HFFc6 (cell line): ENCODE data around the gene BCL2L12. TPM values are rescaled to one million over a fixed set of nuclear protein-coding genes. Genes with fewer than 3 reads are reported as not detected.
A peak's percentile ranks its signal among the peaks of the same experiment; 100 is the strongest.

Experiments used
- DNase-seq: peaks from one replicate; pipeline ENCODE4 v3.0.0-alpha.2; 2018
- H3K27ac Mint-ChIP-seq: 2 replicates; pipeline ENCODE4 v1.8.0; 2020; ENCODE audit warnings: mild to moderate bottlenecking, mixed read lengths
- H3K27me3 Mint-ChIP-seq: 2 replicates; pipeline ENCODE4 v1.8.0; 2021; ENCODE audit warnings: mild to moderate bottlenecking, moderate library complexity, mixed read lengths; ENCODE audit not compliant: insufficient read depth
- H3K36me3 Mint-ChIP-seq: 2 replicates; pipeline ENCODE4 v1.8.0; 2021; ENCODE audit warnings: low read depth, mixed read lengths
- H3K4me1 Mint-ChIP-seq: 2 replicates; pipeline ENCODE4 v1.8.0; 2020; ENCODE audit warnings: low read depth, mixed read lengths
- H3K4me3 Mint-ChIP-seq: 2 replicates; pipeline ENCODE4 v1.8.0; 2020; ENCODE audit warnings: mild to moderate bottlenecking, moderate library complexity, mixed read lengths
- H3K9me3 Mint-ChIP-seq: 2 replicates; pipeline ENCODE4 v1.8.0; 2020; ENCODE audit warnings: mild to moderate bottlenecking, mixed read lengths
- total RNA-seq, 6 experiments: library from RNA; stranded (reverse); fragmentation: NEBNext Ultra II Directional; extraction: Animal tissue kit (Norgen Biotek cat#: 25700); gene quantifications; 2 replicates in 1 of 6; 3 replicates in 5 of 6; pipeline ENCODE4 v1.2.3, GENCODE V29; 2021
- TF ChIP-seq, protein P1 (sequence below): fragments of 200-600 bp; sonication (generic); IDR thresholded peaks from 2 replicates; pipeline ENCODE4 v1.5.0; 2021; ENCODE audit warnings: antibody characterized with exemption, mild to moderate bottlenecking

Gene BCL2L12
- total RNA-seq, 6 experiments from 2014 or later: 23.9 to 34.2 (median 33.4) TPM

DNA sequence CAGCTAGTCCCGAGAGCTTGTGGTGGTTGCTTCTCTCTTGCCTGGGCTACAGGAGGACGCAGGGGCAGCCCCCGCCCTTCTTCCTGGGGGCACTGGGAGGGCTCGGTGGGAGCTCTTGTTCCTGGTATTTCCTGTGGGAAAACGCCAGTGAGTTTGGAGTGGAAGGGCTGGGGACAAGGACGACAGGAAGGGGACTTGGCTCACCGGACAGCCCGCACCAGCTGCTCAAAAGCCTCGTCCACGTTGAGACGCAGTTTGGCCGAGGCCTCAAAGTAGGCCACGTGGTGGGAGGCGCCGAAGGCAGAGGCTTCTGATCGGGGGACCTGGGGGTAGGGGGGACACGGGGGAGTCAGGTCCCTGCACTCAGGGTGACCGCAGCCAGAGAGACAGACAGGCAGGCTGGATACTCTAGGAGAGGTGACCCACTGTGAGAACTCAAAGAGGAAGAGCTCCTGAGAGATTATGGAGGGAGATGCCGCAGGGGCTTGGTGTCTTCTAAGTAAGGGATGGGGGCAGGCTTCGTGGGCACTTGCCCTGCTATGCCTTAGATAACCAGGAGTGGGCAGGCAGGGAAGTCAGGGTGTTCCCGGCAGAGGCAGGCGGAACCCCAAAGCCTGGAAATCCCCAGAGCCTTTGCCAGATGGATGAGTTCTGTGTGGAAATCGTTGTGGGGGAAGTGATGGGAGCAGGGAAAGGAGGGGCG lies 30.1 kb upstream of the BCL2L12 start:
- H3K4me1 Mint-ChIP-seq: peaks cover 37% of the 10 kb centered on the region

DNA sequence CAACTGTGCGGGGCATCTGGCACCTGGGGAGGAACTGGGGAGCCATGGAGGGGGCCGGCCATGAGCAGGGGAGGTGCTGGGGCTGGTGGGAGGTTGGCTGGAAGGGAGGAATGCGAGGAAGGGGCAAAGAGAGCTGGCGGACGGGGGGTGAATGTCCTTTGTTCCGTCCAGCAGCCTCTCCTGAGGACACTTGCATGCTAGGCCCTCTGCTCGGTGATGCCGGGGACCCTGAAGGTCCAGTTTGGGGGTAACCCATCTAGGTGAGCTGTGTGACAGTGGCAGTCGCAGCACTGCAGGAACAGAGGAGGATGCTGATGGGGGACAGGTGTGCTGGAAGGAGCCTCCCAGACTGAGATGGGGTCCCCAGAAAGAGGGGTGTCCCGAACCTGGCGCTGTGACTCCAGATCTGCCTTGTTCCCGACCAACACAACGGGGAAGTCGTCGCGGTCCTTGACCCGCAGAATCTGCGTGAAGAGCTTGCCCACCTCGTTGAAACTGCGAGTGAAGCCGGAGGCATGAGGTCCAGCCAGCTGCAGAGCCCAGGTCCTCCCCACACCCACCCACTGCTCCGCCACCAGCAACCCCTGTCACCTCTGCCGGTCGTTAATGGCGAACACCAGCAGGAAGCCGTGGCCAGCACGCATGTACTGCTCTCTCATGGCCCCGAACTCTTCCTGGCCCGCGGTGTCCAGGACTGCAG lies 29.4 kb upstream of the BCL2L12 start:
- Mint-ChIP-seq H3K27me3 (peaks cover 11% of the 10 kb centered on the region), H3K9me3 (no peaks in the 10 kb centered on the region), H3K36me3 (peaks cover 7% of the 10 kb centered on the region; the same call in 1 of the 2 replicates), H3K4me3 (peak overlapping the region; percentile 7; the same call in 1 of the 2 replicates), H3K4me1 (peaks cover 39% of the 10 kb centered on the region), H3K27ac (peak overlapping the region; percentile 53; the same call in 1 of the 2 replicates)
- DNase-seq: no peak
- TF ChIP-seq, protein P1, sequence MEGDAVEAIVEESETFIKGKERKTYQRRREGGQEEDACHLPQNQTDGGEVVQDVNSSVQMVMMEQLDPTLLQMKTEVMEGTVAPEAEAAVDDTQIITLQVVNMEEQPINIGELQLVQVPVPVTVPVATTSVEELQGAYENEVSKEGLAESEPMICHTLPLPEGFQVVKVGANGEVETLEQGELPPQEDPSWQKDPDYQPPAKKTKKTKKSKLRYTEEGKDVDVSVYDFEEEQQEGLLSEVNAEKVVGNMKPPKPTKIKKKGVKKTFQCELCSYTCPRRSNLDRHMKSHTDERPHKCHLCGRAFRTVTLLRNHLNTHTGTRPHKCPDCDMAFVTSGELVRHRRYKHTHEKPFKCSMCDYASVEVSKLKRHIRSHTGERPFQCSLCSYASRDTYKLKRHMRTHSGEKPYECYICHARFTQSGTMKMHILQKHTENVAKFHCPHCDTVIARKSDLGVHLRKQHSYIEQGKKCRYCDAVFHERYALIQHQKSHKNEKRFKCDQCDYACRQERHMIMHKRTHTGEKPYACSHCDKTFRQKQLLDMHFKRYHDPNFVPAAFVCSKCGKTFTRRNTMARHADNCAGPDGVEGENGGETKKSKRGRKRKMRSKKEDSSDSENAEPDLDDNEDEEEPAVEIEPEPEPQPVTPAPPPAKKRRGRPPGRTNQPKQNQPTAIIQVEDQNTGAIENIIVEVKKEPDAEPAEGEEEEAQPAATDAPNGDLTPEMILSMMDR: no peak

More for the DNA sequence above, 30.1 kb upstream of the BCL2L12 start:
- Mint-ChIP-seq H3K27me3 (peaks cover 5% of the 10 kb centered on the region), H3K4me3 (peak overlapping the region; percentile 17; the same call in 1 of the 2 replicates), H3K9me3 (no peaks in the 10 kb centered on the region), H3K27ac (peak overlapping the region; percentile 53), H3K36me3 (peaks cover 7% of the 10 kb centered on the region; the same call in 1 of the 2 replicates)
- TF ChIP-seq, protein P1: peak; percentile 32
- DNase-seq: no peak

GRCh38 chr19:49637821-49638738 lies 27.7 kb upstream of the BCL2L12 start:
- TF ChIP-seq, protein P1: no peak
- Mint-ChIP-seq H3K27me3 (peaks cover 17% of the 10 kb centered on the region), H3K9me3 (no peaks in the 10 kb centered on the region), H3K36me3 (peaks cover 14% of the 10 kb centered on the region), H3K4me3 (peak overlapping the region; percentile 99), H3K27ac (peak overlapping the region; percentile 92), H3K4me1 (peaks cover 51% of the 10 kb centered on the region)
- peak; percentile 73 for DNase-seq

DNA sequence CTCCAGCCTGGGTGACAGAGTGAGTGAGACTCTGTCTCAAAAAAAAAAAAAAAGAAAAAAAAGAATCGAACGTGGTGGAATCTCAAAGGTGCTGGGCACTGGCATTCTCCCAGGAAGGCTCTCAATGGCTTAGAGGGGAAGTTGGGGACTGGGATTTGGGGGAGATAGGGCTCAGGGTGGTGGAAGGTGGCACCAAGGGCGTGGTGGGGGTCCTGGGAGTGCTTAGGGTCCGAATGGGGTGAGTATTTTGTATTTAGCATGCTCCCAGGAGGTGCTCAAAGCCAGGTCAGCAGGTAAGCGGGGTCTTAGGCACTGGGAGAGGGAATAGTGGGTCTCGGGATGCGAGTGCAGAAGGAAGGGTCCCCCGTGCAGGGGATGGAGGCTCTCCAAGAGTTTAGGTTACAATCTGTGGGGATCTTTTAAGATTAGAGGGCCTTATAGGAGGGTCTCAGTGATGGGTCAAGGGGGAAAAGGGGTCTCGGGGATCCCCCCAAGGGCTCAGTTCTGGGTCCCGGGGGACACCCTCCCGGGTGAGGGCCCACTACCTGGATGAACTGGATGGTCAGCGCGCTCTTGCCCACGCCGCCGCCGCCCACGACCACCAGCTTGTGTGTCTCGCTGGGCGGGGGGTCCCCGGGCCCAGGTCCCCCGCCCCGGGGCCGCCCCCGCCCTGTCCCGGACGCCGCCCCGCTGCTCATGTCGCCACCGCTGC lies 26.2 kb upstream of the BCL2L12 start:
- Mint-ChIP-seq H3K9me3 (no peaks in the 10 kb centered on the region), H3K36me3 (peaks cover 21% of the 10 kb centered on the region), H3K4me1 (peaks cover 66% of the 10 kb centered on the region), H3K27ac (peak overlapping the region; percentile 100), H3K4me3 (peak overlapping the region; percentile 99), H3K27me3 (peaks cover 18% of the 10 kb centered on the region)
- no peak for DNase-seq
- TF ChIP-seq, protein P1: no peak
